ENCODE data around the gene SUPT5H.

Gene SUPT5H

GRCh38 chr19:39498798-39499642 is 53.6 kb downstream of the SUPT5H start, which contains the start of gene DLL3:
TSS of gene DLL3 (plus strand) at chr19:39498947. CDS start at chr19:39498975, 28 bp downstream.
- DNase-seq: peak; percentile 29

- no peak for DNase-seq
Measured at GRCh38 chr19:39499932-39500331, 54.5 kb downstream of the SUPT5H start.

GRCh38 chr19:39500543-39500942 is 55.2 kb downstream of the SUPT5H start:
- DNase-seq: no peak

GRCh38 chr19:39501340-39501739 is 56.0 kb downstream of the SUPT5H start:
- no peak for DNase-seq

GRCh38 chr19:39502640-39503417 is 57.4 kb downstream of the SUPT5H start:
- DNase-seq: peak; percentile 79

- DNase-seq: no peak
Measured at GRCh38 chr19:39506598-39506943, 61.2 kb downstream of the SUPT5H start.

- peak; percentile 70 for DNase-seq
Measured at GRCh38 chr19:39506944-39507714, 61.7 kb downstream of the SUPT5H start.

- DNase-seq: no peak
Measured at GRCh38 chr19:39507715-39508364, 62.5 kb downstream of the SUPT5H start.

GRCh38 chr19:39508629-39509028 is 63.2 kb downstream of the SUPT5H start:
- no peak for DNase-seq

GRCh38 chr19:39509233-39509632 is 63.9 kb downstream of the SUPT5H start:
- no peak for DNase-seq

- DNase-seq: no peak
Measured at GRCh38 chr19:39512988-39513387, 67.6 kb downstream of the SUPT5H start.

GRCh38 chr19:39514840-39515550 is 69.6 kb downstream of the SUPT5H start, which contains the start of gene SELENOV:
TSS of gene SELENOV (plus strand) at chr19:39515139. CDS start at chr19:39515213, 74 bp downstream.
- peak; percentile 36 for DNase-seq

GRCh38 chr19:39515551-39516191 is 70.3 kb downstream of the SUPT5H start:
- peak; percentile 33 for DNase-seq

GRCh38 chr19:39516270-39516669 is 70.9 kb downstream of the SUPT5H start:
- no peak for DNase-seq

- no peak for DNase-seq
Measured at GRCh38 chr19:39517432-39517831, 72.0 kb downstream of the SUPT5H start.

- DNase-seq: no peak
Measured at GRCh38 chr19:39518458-39518857, 73.1 kb downstream of the SUPT5H start.

GRCh38 chr19:39518975-39519374 is 73.6 kb downstream of the SUPT5H start:
- no peak for DNase-seq

GRCh38 chr19:39520541-39521484 is 75.4 kb downstream of the SUPT5H start:
- DNase-seq: no peak

GRCh38 chr19:39524495-39524894 is 79.1 kb downstream of the SUPT5H start:
- DNase-seq: no peak

GRCh38 chr19:39525205-39525604 is 79.8 kb downstream of the SUPT5H start:
- no peak for DNase-seq
